K562 (cell line): ENCODE results near the gene SFXN3. TPM values are rescaled to one million over a fixed set of nuclear protein-coding genes. Genes with fewer than 3 reads are reported as not detected.

Experiments
- BCL6 ChIP-seq: fragments of 250-450 bp; sonication (Bioruptor Pico); IDR thresholded peaks from 2 replicates; pipeline ENCODE4 v1.4.0; 2020
- ETV6 ChIP-seq, 3 experiments: fragments of 150-350 bp in 1 of 3; sonication (generic) in 1 of 3; formaldehyde crosslinking in 1 of 3; IDR thresholded peaks; 2 replicates each; pipeline versions ENCODE4 v1.6.1 to v1.8.0; 2014 to 2022; ENCODE audit warnings: borderline replicate concordance in 2 of 3, low read depth in 2 of 3, antibody characterized with exemption in 1 of 3, low read length in 1 of 3, mild to moderate bottlenecking in 1 of 3, missing genetic modification reagents in 1 of 3
- FUS ChIP-seq: fragments of 200-400 bp; formaldehyde crosslinking; optimal IDR thresholded peaks from 2 replicates; pipeline ENCODE3; 2017; ENCODE audit warnings: low read depth, low read length
- ID3 ChIP-seq, 2 experiments: fragments of 250-450 bp in 1 of 2; fragments of 450-650 bp in 1 of 2; sonication (Bioruptor Pico) in 1 of 2; IDR thresholded peaks; 2 replicates each; pipeline versions ENCODE4 v1.6.1 to v1.8.0; 2016 to 2021; ENCODE audit warnings: mild to moderate bottlenecking in 2 of 2, moderate library complexity in 2 of 2, missing compliant biosample characterization in 1 of 2, missing genetic modification characterization in 1 of 2
- RBFOX2 ChIP-seq: fragments of 200-400 bp; formaldehyde crosslinking; IDR thresholded peaks from 2 replicates; pipeline ENCODE4 v1.6.1; 2017; ENCODE audit warnings: low read depth, mild to moderate bottlenecking, low read length, moderate library complexity
- TAL1 ChIP-seq: fragments of 450-650 bp; IDR thresholded peaks from 2 replicates; pipeline ENCODE4 v1.6.1; 2016; ENCODE audit warnings: mild to moderate bottlenecking
- polyA plus RNA-seq, 8 experiments: library from polyadenylated mRNA; depleted of rRNA in 4 of 8; stranded (reverse) in 5 of 8; unstranded in 3 of 8; fragments of >200 nt; fragmentation: Nextera tagmentation in 2 of 8; fragmentation: Illumina TruSeq in 1 of 8; extraction: Ambion mirVana in 2 of 8; extraction: Trizol in 1 of 8; gene quantifications; 2 replicates each; pipeline versions ENCODE4 v1.2.1 to v1.2.3, GENCODE V29; 2011 to 2014; ENCODE audit warnings: inconsistent platforms in 1 of 8, missing spikeins in 1 of 8
- total RNA-seq, 7 experiments: library from RNA; depleted of rRNA in 6 of 7; stranded (reverse); fragments of >200 nt in 6 of 7; fragmentation: Illumina TruSeq in 2 of 7; extraction: Trizol in 2 of 7; gene quantifications; 2 replicates each; pipeline versions ENCODE4 v1.2.1 to v1.2.3, GENCODE V29; 2011 to 2021; ENCODE audit warnings: low replicate concordance in 1 of 7
- TF ChIP-seq, protein P1 (sequence below): fragments of 450-650 bp; IDR thresholded peaks from 2 replicates; pipeline ENCODE4 v1.6.1; 2016; ENCODE audit warnings: antibody characterized with exemption

The SFXN3 gene
- total and polyA plus RNA-seq, 9 of the 15 experiments (the other 6 are each of a cell fraction or from before 2014, with no cell fraction given), result 0.24 to 4.6 (median 0.86) TPM

GRCh38 chr10:100997360-100998182, 33.5 kb upstream of the SFXN3 start (continued):
- TF ChIP-seq RBFOX2 (peak; percentile 60), TAL1 (no peak), BCL6 (CRISPR knock-in tag) (no peak), FUS (no peak), ETV6 (IDR thresholded peaks at IDR 0.05; ENCODE audit: borderline replicate concordance in 1 of 2, low read depth in 2 of 2, low read length in 1 of 2) (no peak), ETV6 (CRISPR knock-in tag; IDR thresholded peaks at IDR 0.05; ENCODE audit: borderline replicate concordance) (no peak), ID3 (CRISPR knock-in tag; IDR thresholded peaks at IDR 0.05) (no peak), ID3 (tag; IDR thresholded peaks at IDR 0.05) (no peak)
- TF ChIP-seq, protein P1, sequence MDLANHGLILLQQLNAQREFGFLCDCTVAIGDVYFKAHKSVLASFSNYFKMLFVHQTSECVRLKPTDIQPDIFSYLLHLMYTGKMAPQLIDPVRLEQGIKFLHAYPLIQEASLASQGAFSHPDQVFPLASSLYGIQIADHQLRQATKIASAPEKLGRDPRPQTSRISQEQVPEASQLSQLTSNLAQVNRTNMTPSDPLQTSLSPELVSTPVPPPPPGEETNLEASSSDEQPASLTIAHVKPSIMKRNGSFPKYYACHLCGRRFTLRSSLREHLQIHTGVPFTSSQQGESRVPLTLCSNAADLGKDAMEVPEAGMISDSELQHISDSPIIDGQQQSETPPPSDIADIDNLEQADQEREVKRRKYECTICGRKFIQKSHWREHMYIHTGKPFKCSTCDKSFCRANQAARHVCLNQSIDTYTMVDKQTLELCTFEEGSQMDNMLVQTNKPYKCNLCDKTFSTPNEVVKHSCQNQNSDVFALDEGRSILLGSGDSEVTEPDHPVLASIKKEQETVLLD, result peak; percentile 32; the same call in 1 of the 2 replicates
